ENCODE measurements around the gene CASK.
"Not testable (repeated sequence)": the region's sequence is repeated elsewhere in the genome, so short reads cannot be mapped to it uniquely, and the experiment has no call there.

CASK gene

GRCh38 chrX:41543668-41544067 is 379.7 kb downstream of the CASK start:
- DNase-seq, result no peak

GRCh38 chrX:41543025-41543424 is 380.3 kb downstream of the CASK start:
- no peak for DNase-seq

GRCh38 chrX:41542536-41542935 is 380.8 kb downstream of the CASK start:
- no peak for DNase-seq

GRCh38 chrX:41542135-41542534 is 381.2 kb downstream of the CASK start:
- DNase-seq, result no peak

- DNase-seq, result no peak
Observed at GRCh38 chrX:41541386-41541785, 382.0 kb downstream of the CASK start.

GRCh38 chrX:41538707-41539106 is 384.6 kb downstream of the CASK start:
- no peak for DNase-seq

- DNase-seq, result no peak
Observed at GRCh38 chrX:41530085-41530484, 393.3 kb downstream of the CASK start.

- no peak for DNase-seq
Observed at GRCh38 chrX:41529221-41529620, 394.1 kb downstream of the CASK start.

- no peak for DNase-seq
Observed at GRCh38 chrX:41528784-41529183, 394.6 kb downstream of the CASK start.

GRCh38 chrX:41526925-41527324 is 396.4 kb downstream of the CASK start:
- DNase-seq, result no peak

- DNase-seq, result no peak
Observed at GRCh38 chrX:41526271-41526670, 397.1 kb downstream of the CASK start.

- no peak for DNase-seq
Observed at GRCh38 chrX:41522671-41523070, 400.7 kb downstream of the CASK start.

- DNase-seq, result no peak
Observed at GRCh38 chrX:41522081-41522480, 401.3 kb downstream of the CASK start.

GRCh38 chrX:41519468-41519867 is 403.9 kb downstream of the CASK start:
- DNase-seq, result no peak

- DNase-seq, result no peak
Observed at GRCh38 chrX:41518841-41519220, 404.5 kb downstream of the CASK start.

GRCh38 chrX:41518127-41518840 is 405.1 kb downstream of the CASK start:
- no peak for DNase-seq

- no peak for DNase-seq
Observed at GRCh38 chrX:41516999-41517765, 406.2 kb downstream of the CASK start.

GRCh38 chrX:41516456-41516855 is 406.9 kb downstream of the CASK start:
- no peak for DNase-seq

GRCh38 chrX:41515376-41515775 is 408.0 kb downstream of the CASK start:
- no peak for DNase-seq

- no peak for DNase-seq
Observed at GRCh38 chrX:41514179-41514578, 409.2 kb downstream of the CASK start.

- not testable (repeated sequence) for DNase-seq
Observed at GRCh38 chrX:41512853-41513252, 410.5 kb downstream of the CASK start.

- no peak for DNase-seq
Observed at GRCh38 chrX:41512394-41512793, 411.0 kb downstream of the CASK start.

GRCh38 chrX:41507919-41508318 is 415.4 kb downstream of the CASK start:
- DNase-seq, result no peak

GRCh38 chrX:41502004-41502403 is 421.4 kb downstream of the CASK start:
- DNase-seq, result no peak

GRCh38 chrX:41499984-41500383 is 423.4 kb downstream of the CASK start:
- no peak for DNase-seq

Data from CD4-positive, alpha-beta T cell treated with Interleukin-17A for 4 hours (primary cell).